Keratinocyte (primary cell): Measurements from ENCODE around the gene WDFY2. TPM values are rescaled to one million over a fixed set of nuclear protein-coding genes. Genes with fewer than 3 reads are reported as not detected.

Experiments used
- DNase-seq: peaks from one replicate; pipeline ENCODE4 v3.0.0-alpha.2; 2011; ENCODE audit warnings: low read depth, missing footprints, low spot score
- FAIRE-seq: peaks from 2 replicates; lab custom pipeline; 2011; peaks lifted over from hg19 to GRCh38; lab: Jason Lieb, UNC
- H2AFZ ChIP-seq: 2 replicates; pipeline ENCODE4 v1.6.0; 2012; ENCODE audit warnings: low read length, control low read depth, inconsistent platforms; ENCODE audit not compliant: control insufficient read depth
- H3K27ac ChIP-seq: 2 replicates; pipeline ENCODE4 v1.5.1; 2011; ENCODE audit warnings: low read length; ENCODE audit not compliant: control insufficient read depth, insufficient read depth
- H3K27me3 ChIP-seq: 3 replicates; pipeline ENCODE4 v1.6.0; 2011; ENCODE audit warnings: low read length; ENCODE audit not compliant: control insufficient read depth, insufficient read depth; ENCODE audit errors: extremely low read depth
- H3K36me3 ChIP-seq, 2 experiments: 2 replicates in 1 of 2; 3 replicates in 1 of 2; pipeline ENCODE4 v1.5.1; 2011; ENCODE audit warnings: low read length in 2 of 2, mild to moderate bottlenecking in 1 of 2; ENCODE audit not compliant: control insufficient read depth in 2 of 2, insufficient read depth in 2 of 2; ENCODE audit errors: extremely low read depth in 1 of 2
- H3K4me1 ChIP-seq: 3 replicates; pipeline ENCODE4 v1.5.1; 2011; ENCODE audit warnings: low read length; ENCODE audit not compliant: control insufficient read depth, insufficient read depth; ENCODE audit errors: extremely low read depth
- H3K4me2 ChIP-seq: 3 replicates; pipeline ENCODE4 v1.6.0; 2011; ENCODE audit warnings: low read depth, low read length; ENCODE audit not compliant: control insufficient read depth, insufficient read depth; ENCODE audit errors: extremely low read depth
- H3K4me3 ChIP-seq, 3 experiments: fragments of 200-600 bp in 1 of 3; sonication (generic) in 1 of 3; 2 replicates in 2 of 3; 3 replicates in 1 of 3; pipeline ENCODE4 v1.5.1; 2011 to 2016; ENCODE audit warnings: low read length in 3 of 3, mild to moderate bottlenecking in 3 of 3, control low read depth in 2 of 3, inconsistent platforms in 1 of 3, low read depth in 1 of 3, mixed read lengths in 1 of 3, mixed run types in 1 of 3, moderate library complexity in 1 of 3; ENCODE audit not compliant: control insufficient read depth in 2 of 3, insufficient read depth in 2 of 3; ENCODE audit errors: extremely low read depth in 1 of 3
- H3K79me2 ChIP-seq: 2 replicates; pipeline ENCODE4 v1.6.0; 2012; ENCODE audit warnings: low read length; ENCODE audit not compliant: control insufficient read depth, insufficient read depth
- H3K9ac ChIP-seq: 3 replicates; pipeline ENCODE4 v1.6.0; 2011; ENCODE audit warnings: low read length; ENCODE audit not compliant: control insufficient read depth, insufficient read depth; ENCODE audit errors: extremely low read depth
- H3K9me1 ChIP-seq: 3 replicates; pipeline ENCODE4 v1.6.0; 2011; ENCODE audit warnings: low read length; ENCODE audit not compliant: control insufficient read depth, insufficient read depth; ENCODE audit errors: extremely low read depth
- H3K9me3 ChIP-seq: 2 replicates; pipeline ENCODE4 v1.5.1; 2012; ENCODE audit warnings: low read depth, low read length; ENCODE audit not compliant: control insufficient read depth
- H4K20me1 ChIP-seq: 3 replicates; pipeline ENCODE4 v1.6.0; 2011; ENCODE audit warnings: low read length; ENCODE audit not compliant: control insufficient read depth, insufficient read depth; ENCODE audit errors: extremely low read depth
- EZH2 ChIP-seq: IDR thresholded peaks from one replicate; pipeline ENCODE4 v1.6.1; 2012; ENCODE audit warnings: inconsistent platforms, mild to moderate bottlenecking, low read length, moderate library complexity
- dilution Hi-C: fragments of 300-500 bp; cut with MboI; formaldehyde crosslinking; loops from one replicate; pipeline ENCODE4 v1.7.0; 2020; ENCODE audit warnings: low sequenced_read_pairs; ENCODE audit not compliant: extremely low pct_ligation_motif_present
- polyA plus RNA-seq, 5 experiments: library from polyadenylated mRNA; depleted of rRNA in 3 of 5; stranded (reverse) in 3 of 5; stranded (forward) in 1 of 5; unstranded in 1 of 5; fragments of >200 nt; gene quantifications; 1 replicate in 1 of 5; 2 replicates in 3 of 5; 3 replicates in 1 of 5; pipeline versions ENCODE4 v1.2.1 to v1.2.3, GENCODE V29; 2011 to 2012; ENCODE audit warnings: missing spikeins in 2 of 5, low read depth in 1 of 5, low replicate concordance in 1 of 5
- TF ChIP-seq, protein P1 (sequence below), 3 experiments: IDR thresholded peaks in 1 of 3; conservative IDR thresholded peaks in 1 of 3; optimal IDR thresholded peaks in 1 of 3; 2 replicates in 2 of 3; 3 replicates in 1 of 3; pipeline versions ENCODE3 to v1.5.1; 2011; ENCODE audit warnings: low read length in 3 of 3, mild to moderate bottlenecking in 3 of 3, moderate library complexity in 2 of 3, control low read depth in 1 of 3, inconsistent platforms in 1 of 3; ENCODE audit not compliant: insufficient read depth in 2 of 3; ENCODE audit errors: extremely low read depth in 1 of 3

WDFY2 gene
- polyA plus RNA-seq, 1 donor (not counting 4 experiments of a cell fraction or from before 2014, with no cell fraction given) = 18.6 TPM

DNA sequence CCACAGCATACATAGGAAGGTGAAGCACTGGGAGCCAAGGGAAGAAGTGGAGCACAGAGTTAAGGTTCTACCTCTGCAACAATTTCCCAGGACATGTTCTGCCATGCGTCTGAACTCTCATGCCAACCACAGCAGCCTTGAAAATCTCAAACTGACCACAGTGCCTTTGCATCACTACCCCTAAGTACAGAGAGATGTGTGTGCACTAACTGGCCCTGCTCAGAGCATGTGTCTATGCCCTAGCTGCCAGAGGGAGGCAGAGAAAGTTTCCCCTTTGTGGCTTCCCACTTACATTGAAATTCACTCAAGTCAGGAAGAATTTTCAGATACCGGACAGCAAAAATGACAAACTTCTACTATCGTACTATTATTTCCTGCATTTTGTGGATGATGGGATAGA, 26.8 kb upstream of the WDFY2 start:
- Histone ChIP-seq H3K9ac (peak overlapping the region; percentile 69), H3K9me3 (no peaks in the 10 kb centered on the region), H4K20me1 (no peaks in the 10 kb centered on the region), H3K4me1 (peaks cover 34% of the 10 kb centered on the region), H3K4me3 (peak overlapping the region in 2 of 3 experiments; percentile 29 to 39), H2AFZ (peak overlapping the region; percentile 89), H3K36me3 (no peaks in the 10 kb centered on the region), H3K27me3 (no peaks in the 10 kb centered on the region), H3K79me2 (no peaks in the 10 kb centered on the region), H3K9me1 (no peaks in the 10 kb centered on the region), H3K4me2 (peak overlapping the region; percentile 79), H3K27ac (peak overlapping the region; percentile 81)
- TF ChIP-seq EZH2 = no peak
- TF ChIP-seq, protein P1, sequence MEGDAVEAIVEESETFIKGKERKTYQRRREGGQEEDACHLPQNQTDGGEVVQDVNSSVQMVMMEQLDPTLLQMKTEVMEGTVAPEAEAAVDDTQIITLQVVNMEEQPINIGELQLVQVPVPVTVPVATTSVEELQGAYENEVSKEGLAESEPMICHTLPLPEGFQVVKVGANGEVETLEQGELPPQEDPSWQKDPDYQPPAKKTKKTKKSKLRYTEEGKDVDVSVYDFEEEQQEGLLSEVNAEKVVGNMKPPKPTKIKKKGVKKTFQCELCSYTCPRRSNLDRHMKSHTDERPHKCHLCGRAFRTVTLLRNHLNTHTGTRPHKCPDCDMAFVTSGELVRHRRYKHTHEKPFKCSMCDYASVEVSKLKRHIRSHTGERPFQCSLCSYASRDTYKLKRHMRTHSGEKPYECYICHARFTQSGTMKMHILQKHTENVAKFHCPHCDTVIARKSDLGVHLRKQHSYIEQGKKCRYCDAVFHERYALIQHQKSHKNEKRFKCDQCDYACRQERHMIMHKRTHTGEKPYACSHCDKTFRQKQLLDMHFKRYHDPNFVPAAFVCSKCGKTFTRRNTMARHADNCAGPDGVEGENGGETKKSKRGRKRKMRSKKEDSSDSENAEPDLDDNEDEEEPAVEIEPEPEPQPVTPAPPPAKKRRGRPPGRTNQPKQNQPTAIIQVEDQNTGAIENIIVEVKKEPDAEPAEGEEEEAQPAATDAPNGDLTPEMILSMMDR (optimal IDR thresholded peaks at IDR 0.05 in 1 of 3, IDR thresholded peaks at IDR 0.05 in 1 of 3, conservative IDR thresholded peaks at IDR 0.05 in 1 of 3; ENCODE audit: extremely low read depth in 1 of 3, insufficient read depth in 2 of 3, low read length in 3 of 3) = no peak
- FAIRE-seq (no peak), DNase-seq (no peak)
- dilution Hi-C loops = no loop called here

DNA sequence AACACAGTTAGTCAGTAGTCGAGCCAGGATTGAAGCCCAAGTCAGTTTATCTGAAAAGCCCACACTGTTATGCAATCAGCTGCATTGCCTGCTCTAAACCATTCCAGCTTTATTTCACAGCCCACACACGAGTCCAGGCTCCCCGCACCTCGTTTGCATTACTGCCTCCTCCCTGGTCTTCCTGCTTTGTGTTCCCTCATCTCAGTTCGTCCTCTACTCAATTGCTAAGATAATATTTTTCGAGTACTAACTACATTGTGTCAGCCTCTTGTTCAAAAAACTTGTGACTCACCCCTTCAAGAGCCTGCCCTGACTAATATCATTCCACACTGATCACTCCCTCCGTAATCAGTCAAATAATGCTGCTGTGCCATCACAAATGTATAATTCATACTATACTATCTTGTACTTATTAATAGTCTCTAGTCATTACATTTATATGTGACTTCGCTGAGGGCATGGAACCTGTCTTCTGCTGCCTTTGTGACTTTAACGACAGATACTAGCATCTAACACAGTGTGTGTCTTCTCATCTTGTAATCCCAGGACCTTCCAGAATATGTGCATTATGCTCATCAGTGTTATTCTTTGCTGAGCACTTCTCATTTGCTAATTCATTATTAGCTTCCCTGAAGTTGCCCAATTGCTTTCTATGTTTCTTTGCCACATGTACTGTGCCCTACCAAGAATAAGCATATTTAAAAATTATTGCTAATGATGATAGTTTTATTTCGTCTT, 26.2 kb upstream of the WDFY2 start:
- Histone ChIP-seq H3K4me1 (peaks cover 34% of the 10 kb centered on the region), H2AFZ (peak overlapping the region; percentile 75), H3K4me3 (peak overlapping the region in 1 of 3 experiments; percentile 43), H3K79me2 (no peaks in the 10 kb centered on the region), H3K27ac (peak overlapping the region; percentile 81), H3K9ac (peak overlapping the region; percentile 51), H3K36me3 (no peaks in the 10 kb centered on the region), H3K9me3 (no peaks in the 10 kb centered on the region), H4K20me1 (no peaks in the 10 kb centered on the region), H3K9me1 (no peaks in the 10 kb centered on the region), H3K27me3 (no peaks in the 10 kb centered on the region), H3K4me2 (peak overlapping the region; percentile 79)
- TF ChIP-seq EZH2 = no peak
- TF ChIP-seq, protein P1 (optimal IDR thresholded peaks at IDR 0.05 in 1 of 3, IDR thresholded peaks at IDR 0.05 in 1 of 3, conservative IDR thresholded peaks at IDR 0.05 in 1 of 3; ENCODE audit: extremely low read depth in 1 of 3, insufficient read depth in 2 of 3, low read length in 3 of 3) = no peak
- peak; percentile 50 for DNase-seq
- no peak for FAIRE-seq
- dilution Hi-C loops = no loop called here
